Fibroblast of villous mesenchyme (primary cell): ENCODE results near the gene NPTX2. TPM values are rescaled to one million over a fixed set of nuclear protein-coding genes. Genes with fewer than 3 reads are reported as not detected.

Source experiments
- DNase-seq: peaks from one replicate; pipeline ENCODE4 v3.0.0-alpha.2; 2010; ENCODE audit warnings: low read depth
- H3K4me3 ChIP-seq: 2 replicates; pipeline ENCODE4 v1.5.1; 2011; ENCODE audit warnings: low read depth, mild to moderate bottlenecking, low read length
- total RNA-seq: library from RNA; depleted of rRNA; stranded (reverse); fragments of >200 nt; gene quantifications from 2 replicates; pipeline ENCODE4 v1.2.3, GENCODE V29; 2012
- TF ChIP-seq, protein P1 (sequence below): IDR thresholded peaks from 2 replicates; pipeline ENCODE4 v1.5.1; 2012; ENCODE audit warnings: low read depth, mild to moderate bottlenecking, low read length; ENCODE audit not compliant: insufficient read depth

Gene NPTX2
- total RNA-seq, 1 donor: 0.43 TPM

DNA sequence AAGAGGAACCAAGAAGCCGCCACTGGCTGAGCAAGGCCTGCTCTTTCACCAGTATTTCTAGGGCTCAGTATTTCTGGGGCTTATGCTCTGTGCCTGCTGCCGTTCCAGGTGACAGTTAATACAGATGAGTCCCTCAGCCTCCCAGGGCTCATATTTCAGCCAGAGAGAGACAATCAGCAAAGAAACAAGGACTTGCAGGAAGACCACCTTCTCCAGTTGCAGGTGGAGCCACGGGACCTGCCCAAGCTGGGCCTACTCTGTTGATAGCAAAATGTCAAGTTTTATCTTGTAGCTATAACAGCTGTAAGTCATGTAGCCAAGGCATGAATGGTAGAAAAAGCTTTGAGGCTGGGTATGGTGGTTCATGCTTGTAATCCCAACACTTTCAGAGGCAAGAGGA, 42.7 kb downstream of the NPTX2 start:
- H3K4me3 ChIP-seq: no peak overlapping the region
- TF ChIP-seq, protein P1, sequence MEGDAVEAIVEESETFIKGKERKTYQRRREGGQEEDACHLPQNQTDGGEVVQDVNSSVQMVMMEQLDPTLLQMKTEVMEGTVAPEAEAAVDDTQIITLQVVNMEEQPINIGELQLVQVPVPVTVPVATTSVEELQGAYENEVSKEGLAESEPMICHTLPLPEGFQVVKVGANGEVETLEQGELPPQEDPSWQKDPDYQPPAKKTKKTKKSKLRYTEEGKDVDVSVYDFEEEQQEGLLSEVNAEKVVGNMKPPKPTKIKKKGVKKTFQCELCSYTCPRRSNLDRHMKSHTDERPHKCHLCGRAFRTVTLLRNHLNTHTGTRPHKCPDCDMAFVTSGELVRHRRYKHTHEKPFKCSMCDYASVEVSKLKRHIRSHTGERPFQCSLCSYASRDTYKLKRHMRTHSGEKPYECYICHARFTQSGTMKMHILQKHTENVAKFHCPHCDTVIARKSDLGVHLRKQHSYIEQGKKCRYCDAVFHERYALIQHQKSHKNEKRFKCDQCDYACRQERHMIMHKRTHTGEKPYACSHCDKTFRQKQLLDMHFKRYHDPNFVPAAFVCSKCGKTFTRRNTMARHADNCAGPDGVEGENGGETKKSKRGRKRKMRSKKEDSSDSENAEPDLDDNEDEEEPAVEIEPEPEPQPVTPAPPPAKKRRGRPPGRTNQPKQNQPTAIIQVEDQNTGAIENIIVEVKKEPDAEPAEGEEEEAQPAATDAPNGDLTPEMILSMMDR: no peak
- DNase-seq: no peak

DNA sequence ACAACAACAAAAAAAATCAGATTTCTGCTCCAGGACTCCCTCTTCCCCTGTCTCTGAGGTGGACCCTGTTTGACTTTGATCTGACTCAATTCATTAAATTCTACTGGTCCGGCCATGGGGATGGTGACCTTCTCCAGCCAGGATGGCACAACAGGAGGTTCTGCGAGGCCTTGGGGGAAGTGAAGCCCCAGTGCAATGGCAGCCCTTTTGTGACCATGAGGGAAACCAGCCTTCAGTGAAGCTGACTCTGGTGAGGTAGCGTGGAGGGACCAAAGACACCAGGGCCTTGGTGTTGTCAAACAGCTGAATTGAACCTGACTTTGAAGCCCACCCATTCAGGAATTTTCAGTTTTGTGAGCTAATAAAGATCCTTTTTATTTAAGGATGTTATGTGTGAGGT, 44.5 kb downstream of the NPTX2 start:
- TF ChIP-seq, protein P1: no peak
- no peak for DNase-seq
- H3K4me3 ChIP-seq: no peak overlapping the region

DNA sequence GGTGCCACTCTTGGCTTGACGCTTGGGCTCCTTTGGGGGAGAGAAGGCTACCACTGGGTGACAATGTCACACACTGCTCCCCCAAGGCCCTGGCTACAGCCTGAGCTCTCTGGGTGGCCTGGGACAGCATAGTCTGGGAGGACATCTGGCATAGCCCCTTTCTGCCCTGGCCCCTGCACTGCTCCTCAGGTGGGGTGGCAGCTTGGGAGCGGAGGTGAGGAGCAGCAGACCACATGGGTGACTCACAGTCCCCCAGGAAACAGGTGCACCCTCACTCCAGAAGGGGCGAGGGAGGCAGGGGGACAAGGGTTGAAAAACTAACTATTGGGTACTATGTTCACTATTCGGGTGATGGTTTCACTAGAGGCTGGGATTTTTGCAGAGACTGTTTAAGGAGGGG, 45.2 kb downstream of the NPTX2 start:
- TF ChIP-seq, protein P1: no peak
- no peak overlapping the region for H3K4me3 ChIP-seq
- no peak for DNase-seq

DNA sequence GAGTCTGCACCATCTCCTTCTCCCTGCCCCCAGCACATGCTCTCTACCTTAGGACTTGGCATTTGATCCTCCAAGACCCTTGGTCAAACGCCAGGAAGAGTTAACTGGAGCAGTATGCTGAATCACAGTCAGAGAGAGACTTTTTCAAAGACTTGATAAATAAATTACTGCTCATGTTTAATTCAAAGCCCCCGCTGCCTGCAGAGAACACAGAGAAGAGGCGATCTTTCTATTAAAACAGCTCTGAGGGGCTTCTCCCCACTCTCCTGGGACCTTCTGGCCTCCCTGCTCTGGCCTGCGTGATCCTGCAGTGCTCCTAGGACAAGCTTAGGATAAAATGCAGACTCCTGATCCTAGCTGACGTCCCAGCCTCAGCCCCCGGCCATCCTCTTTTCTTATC, 47.8 kb downstream of the NPTX2 start:
- H3K4me3 ChIP-seq: no peak overlapping the region
- TF ChIP-seq, protein P1: no peak
- DNase-seq: no peak

DNA sequence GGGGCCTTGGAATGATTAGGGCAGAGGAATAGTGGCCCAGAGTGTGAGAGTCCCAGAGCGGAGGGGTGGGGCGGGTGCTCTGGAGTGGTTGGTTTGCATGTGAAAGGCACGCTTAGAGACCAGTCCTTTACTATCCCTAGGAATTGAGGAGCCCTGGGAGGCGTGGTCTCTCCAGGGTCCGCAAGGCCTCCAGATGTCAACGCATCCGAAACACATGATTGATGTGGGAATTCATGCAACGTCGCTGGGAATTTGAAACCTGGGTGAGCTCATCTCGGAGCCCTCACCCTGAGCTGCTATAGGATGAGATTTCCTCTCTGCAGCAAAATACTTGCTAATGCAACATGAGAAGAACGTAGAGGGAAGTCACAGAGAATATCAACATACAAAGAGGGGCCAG, 51.2 kb downstream of the NPTX2 start:
- DNase-seq: no peak
- TF ChIP-seq, protein P1: no peak
- H3K4me3 ChIP-seq: no peak overlapping the region

DNA sequence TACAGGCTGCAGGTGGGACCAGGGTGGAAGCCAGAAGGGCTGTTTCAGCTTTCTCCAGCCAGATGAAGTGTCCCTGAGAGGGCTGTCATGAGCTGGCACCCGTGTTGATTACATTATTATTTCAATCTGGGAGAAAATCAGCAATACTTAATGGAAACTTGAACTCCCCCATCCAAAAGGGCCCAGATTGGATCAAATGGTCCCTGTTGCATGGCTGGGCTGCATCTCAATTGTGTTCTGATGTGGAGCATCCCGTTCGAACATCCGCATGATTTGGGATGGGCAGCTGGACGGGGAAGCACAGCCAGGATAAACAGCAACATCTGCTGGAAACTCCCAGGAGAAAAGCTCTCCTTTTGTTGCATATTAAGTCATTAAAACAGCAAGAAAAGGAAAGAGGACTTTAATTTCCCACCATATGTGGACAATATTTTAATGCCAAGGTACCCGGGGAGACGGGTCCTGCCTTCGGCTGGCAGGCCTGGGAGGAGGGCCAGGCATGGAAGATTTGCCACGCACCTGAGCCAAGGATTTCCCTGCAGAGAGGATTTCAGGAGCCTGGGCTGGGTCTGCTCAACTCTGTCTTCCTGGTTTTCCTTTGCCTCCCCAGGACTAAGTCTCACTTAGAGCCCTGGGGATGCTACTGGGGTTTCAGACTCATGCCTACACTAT, 52.4 kb downstream of the NPTX2 start:
- TF ChIP-seq, protein P1: no peak
- DNase-seq: no peak
- no peak overlapping the region for H3K4me3 ChIP-seq

DNA sequence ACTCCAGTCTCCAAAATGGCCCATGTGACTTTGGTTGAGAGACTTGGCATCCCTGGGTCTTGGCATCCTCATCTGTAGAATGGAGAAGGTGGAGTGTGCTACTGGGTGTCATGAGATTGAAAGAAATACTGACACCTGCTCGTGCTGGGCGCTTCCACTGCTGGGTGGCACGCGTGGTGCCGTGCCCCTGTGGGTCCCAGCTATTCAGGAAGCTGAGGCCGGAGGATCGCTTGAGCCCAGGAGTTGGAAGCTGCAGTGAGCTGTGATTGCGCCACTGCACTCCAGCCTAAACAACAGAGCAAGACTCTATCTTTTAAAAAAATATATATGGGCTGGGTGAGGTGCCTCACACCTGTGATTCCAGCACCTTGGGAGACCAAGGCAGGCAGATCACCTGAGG, 53.1 kb downstream of the NPTX2 start:
- DNase-seq: no peak
- TF ChIP-seq, protein P1: no peak
- H3K4me3 ChIP-seq: no peak overlapping the region
